ENCODE measurements around the gene RADIL.

RADIL gene

DNA sequence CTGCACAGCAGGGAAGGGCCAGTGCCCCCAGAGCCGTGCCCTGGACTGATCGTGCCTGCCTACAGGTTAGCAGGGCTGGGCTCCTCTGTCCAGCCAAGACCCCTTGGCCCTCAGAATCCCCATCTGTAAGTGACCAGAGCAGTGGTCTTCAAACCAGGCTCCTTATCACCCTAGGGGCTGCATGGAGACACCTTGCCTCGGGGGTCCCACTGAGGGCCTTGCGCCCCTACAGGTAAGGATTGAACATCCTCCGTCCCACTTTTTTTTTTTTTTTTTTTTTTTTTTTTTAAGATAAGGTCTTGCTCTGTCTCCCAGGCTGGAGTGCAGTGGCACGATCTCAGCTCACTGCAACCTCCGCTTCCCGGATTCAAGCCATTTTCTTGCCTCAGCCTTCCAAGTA lies 32.6 kb upstream of the RADIL start:
- CTCF ChIA-PET: no interaction called here
- no peak for TF ChIP-seq NFRKB (IDR thresholded peaks at IDR 0.05)
- TF ChIP-seq TARDBP (IDR thresholded peaks at IDR 0.05): no peak
- TF ChIP-seq L3MBTL2 (conservative IDR thresholded peaks at IDR 0.05): no peak
- no peak for TF ChIP-seq PKNOX1 (IDR thresholded peaks at IDR 0.05)
- no peak for TF ChIP-seq ELF4 (IDR thresholded peaks at IDR 0.05)
- no peak for TF ChIP-seq LEF1 (IDR thresholded peaks at IDR 0.05; ENCODE audit: borderline replicate concordance)
- TF ChIP-seq ZNF384 (IDR thresholded peaks at IDR 0.05): 0 out of 2 replicates have a peak, but pooled peaks have one; percentile 12
- no peak for TF ChIP-seq SUZ12 (IDR thresholded peaks at IDR 0.05)
- TF ChIP-seq HDGF (IDR thresholded peaks at IDR 0.05; ENCODE audit: borderline replicate concordance): no peak

GRCh38 chr7:4911111-4911828 lies 27.8 kb upstream of the RADIL start:
- no peak for DNase-seq (ENCODE audit: extremely low spot score)
- ChIA-PET CTCF (no interaction called here), POLR2A (no interaction called here)
- TF ChIP-seq FOXK2 (IDR thresholded peaks at IDR 0.05): no peak
- TF ChIP-seq ARNT (IDR thresholded peaks at IDR 0.05): no peak
- no peak for TF ChIP-seq PKNOX1 (IDR thresholded peaks at IDR 0.05)
- TF ChIP-seq CTBP1 (IDR thresholded peaks at IDR 0.05; ENCODE audit: borderline replicate concordance): no peak
- no peak for TF ChIP-seq LEF1 (IDR thresholded peaks at IDR 0.05; ENCODE audit: borderline replicate concordance)
- no peak for TF ChIP-seq TARDBP (IDR thresholded peaks at IDR 0.05)
- no peak for TF ChIP-seq BHLHE40 (IDR thresholded peaks at IDR 0.05; ENCODE audit: borderline replicate concordance)
- TF ChIP-seq FOXA1 (IDR thresholded peaks at IDR 0.05): no peak
- no peak for TF ChIP-seq SUZ12 (IDR thresholded peaks at IDR 0.05)
- TF ChIP-seq NFRKB (IDR thresholded peaks at IDR 0.05): no peak
- TF ChIP-seq HDGF (IDR thresholded peaks at IDR 0.05; ENCODE audit: borderline replicate concordance): no peak
- TF ChIP-seq SP1 (IDR thresholded peaks at IDR 0.05): no peak
- no peak for TF ChIP-seq L3MBTL2 (conservative IDR thresholded peaks at IDR 0.05)
- TF ChIP-seq FOXM1 (IDR thresholded peaks at IDR 0.05; ENCODE audit: borderline replicate concordance): no peak
- no peak for TF ChIP-seq ELF4 (IDR thresholded peaks at IDR 0.05)
- no peak for TF ChIP-seq ZNF384 (IDR thresholded peaks at IDR 0.05)

More for the DNA sequence above, 32.6 kb upstream of the RADIL start:
- DNase-seq (ENCODE audit: extremely low spot score): no peak
- POLR2A ChIA-PET: no interaction called here

- TF ChIP-seq FOXK2 (IDR thresholded peaks at IDR 0.05): no peak
- no peak for TF ChIP-seq HDGF (IDR thresholded peaks at IDR 0.05; ENCODE audit: borderline replicate concordance)
- CTCF ChIA-PET: no interaction called here
- POLR2A ChIA-PET: no interaction called here
- DNase-seq (ENCODE audit: extremely low spot score): no peak
These were observed 23.2 kb upstream of the RADIL start for GRCh38 chr7:4906682-4907081.

GRCh38 chr7:4905171-4905570 lies 21.7 kb upstream of the RADIL start:
- ChIA-PET CTCF (no interaction called here), POLR2A (no interaction called here)
- no peak for TF ChIP-seq FOXA1 (IDR thresholded peaks at IDR 0.05)
- TF ChIP-seq TARDBP (IDR thresholded peaks at IDR 0.05): no peak
- TF ChIP-seq ELF4 (IDR thresholded peaks at IDR 0.05): no peak
- TF ChIP-seq NFRKB (IDR thresholded peaks at IDR 0.05): no peak
- no peak for TF ChIP-seq SP1 (IDR thresholded peaks at IDR 0.05)
- TF ChIP-seq SUZ12 (IDR thresholded peaks at IDR 0.05): no peak
- no peak for TF ChIP-seq ARNT (IDR thresholded peaks at IDR 0.05)
- no peak for TF ChIP-seq BHLHE40 (IDR thresholded peaks at IDR 0.05; ENCODE audit: borderline replicate concordance)
- no peak for TF ChIP-seq FOXK2 (IDR thresholded peaks at IDR 0.05)
- TF ChIP-seq CTBP1 (IDR thresholded peaks at IDR 0.05; ENCODE audit: borderline replicate concordance): no peak
- no peak for TF ChIP-seq LEF1 (IDR thresholded peaks at IDR 0.05; ENCODE audit: borderline replicate concordance)
- TF ChIP-seq ZNF384 (IDR thresholded peaks at IDR 0.05): no peak
- no peak for DNase-seq (ENCODE audit: extremely low spot score)

DNA sequence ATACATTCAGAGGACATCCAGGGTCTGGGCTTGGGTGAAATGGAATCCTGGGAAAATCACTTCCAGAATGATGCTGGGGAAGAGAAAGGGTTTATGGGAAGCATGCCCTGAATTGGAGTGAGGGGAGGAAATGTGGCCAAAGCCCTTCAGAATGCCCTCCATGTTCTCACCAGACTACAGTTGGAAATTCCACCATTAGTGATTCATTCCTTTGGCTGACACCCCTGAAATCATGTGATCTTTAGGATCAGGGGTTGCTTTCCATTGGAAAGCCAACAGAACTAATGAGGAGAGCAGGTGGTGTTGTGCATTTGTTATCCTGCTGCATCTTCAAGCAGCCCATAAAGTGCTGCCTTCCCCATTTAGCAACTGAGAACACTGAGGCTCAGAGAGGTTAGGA lies 20.8 kb upstream of the RADIL start:
- POLR2A ChIA-PET: no interaction called here
- TF ChIP-seq LEF1 (IDR thresholded peaks at IDR 0.05; ENCODE audit: borderline replicate concordance) (no peak), PKNOX1 (IDR thresholded peaks at IDR 0.05) (no peak), ELF4 (IDR thresholded peaks at IDR 0.05) (no peak), SUZ12 (IDR thresholded peaks at IDR 0.05) (no peak), ARNT (IDR thresholded peaks at IDR 0.05) (no peak), CTBP1 (IDR thresholded peaks at IDR 0.05; ENCODE audit: borderline replicate concordance) (no peak), ZNF384 (IDR thresholded peaks at IDR 0.05) (no peak), FOXK2 (IDR thresholded peaks at IDR 0.05) (no peak), L3MBTL2 (conservative IDR thresholded peaks at IDR 0.05) (no peak), FOXM1 (IDR thresholded peaks at IDR 0.05; ENCODE audit: borderline replicate concordance) (no peak), SP1 (IDR thresholded peaks at IDR 0.05) (no peak), NFRKB (IDR thresholded peaks at IDR 0.05) (no peak), BHLHE40 (IDR thresholded peaks at IDR 0.05; ENCODE audit: borderline replicate concordance) (no peak), TARDBP (IDR thresholded peaks at IDR 0.05) (no peak), HDGF (IDR thresholded peaks at IDR 0.05; ENCODE audit: borderline replicate concordance) (no peak)

DNA sequence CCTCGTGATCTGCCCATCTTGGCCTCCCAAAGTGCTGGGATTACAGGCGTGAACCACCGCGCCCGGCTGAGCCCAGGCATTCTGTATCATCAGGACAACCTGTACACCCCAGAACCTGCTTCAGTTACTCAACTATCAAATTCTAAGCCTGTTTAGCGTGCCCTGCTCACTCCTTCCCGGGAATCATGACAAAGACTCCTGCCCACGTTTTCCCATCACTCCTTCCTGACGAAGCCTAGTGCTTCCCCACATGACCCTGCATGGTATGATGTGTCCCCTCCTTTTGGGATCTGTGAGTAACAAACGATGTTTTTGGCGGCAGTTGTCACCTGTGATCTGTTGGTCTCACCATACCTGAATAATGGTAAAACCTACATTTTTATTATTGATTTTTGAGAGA lies 12.2 kb upstream of the RADIL start:
- TF ChIP-seq NFRKB (IDR thresholded peaks at IDR 0.05) (no peak), BHLHE40 (IDR thresholded peaks at IDR 0.05; ENCODE audit: borderline replicate concordance) (no peak), TARDBP (IDR thresholded peaks at IDR 0.05) (no peak), SP1 (IDR thresholded peaks at IDR 0.05) (no peak), FOXK2 (IDR thresholded peaks at IDR 0.05) (no peak), PKNOX1 (IDR thresholded peaks at IDR 0.05) (no peak), FOXA1 (IDR thresholded peaks at IDR 0.05) (no peak), ARNT (IDR thresholded peaks at IDR 0.05) (no peak), CTBP1 (IDR thresholded peaks at IDR 0.05; ENCODE audit: borderline replicate concordance) (no peak), ELF4 (IDR thresholded peaks at IDR 0.05) (no peak), FOXM1 (IDR thresholded peaks at IDR 0.05; ENCODE audit: borderline replicate concordance) (no peak), L3MBTL2 (conservative IDR thresholded peaks at IDR 0.05) (no peak), HDGF (IDR thresholded peaks at IDR 0.05; ENCODE audit: borderline replicate concordance) (no peak), ZNF384 (IDR thresholded peaks at IDR 0.05) (no peak), SUZ12 (IDR thresholded peaks at IDR 0.05) (no peak), LEF1 (IDR thresholded peaks at IDR 0.05; ENCODE audit: borderline replicate concordance) (no peak)
- no peak for DNase-seq (ENCODE audit: extremely low spot score)
- POLR2A ChIA-PET: interaction anchor here (1.1 kb wide), 1 partner anchor 78 kb away, joined by 3 read pairs; no protein-coding TSS in a partner anchor
- CTCF ChIA-PET: no interaction called here

More for the DNA sequence above, 20.8 kb upstream of the RADIL start:
- no peak for DNase-seq (ENCODE audit: extremely low spot score)
- CTCF ChIA-PET: no interaction called here

All from HEK293T (cell line).